HG02798 (cell line): ENCODE data around the gene CYBA.

Source experiments
- ATAC-seq: cut with Tn5 transposase; IDR thresholded peaks from one replicate; pipeline ENCODE4 v1.9.1; 2021; ENCODE audit warnings: mild to moderate bottlenecking; ENCODE audit not compliant: unreplicated experiment, poor library complexity

The CYBA gene

DNA sequence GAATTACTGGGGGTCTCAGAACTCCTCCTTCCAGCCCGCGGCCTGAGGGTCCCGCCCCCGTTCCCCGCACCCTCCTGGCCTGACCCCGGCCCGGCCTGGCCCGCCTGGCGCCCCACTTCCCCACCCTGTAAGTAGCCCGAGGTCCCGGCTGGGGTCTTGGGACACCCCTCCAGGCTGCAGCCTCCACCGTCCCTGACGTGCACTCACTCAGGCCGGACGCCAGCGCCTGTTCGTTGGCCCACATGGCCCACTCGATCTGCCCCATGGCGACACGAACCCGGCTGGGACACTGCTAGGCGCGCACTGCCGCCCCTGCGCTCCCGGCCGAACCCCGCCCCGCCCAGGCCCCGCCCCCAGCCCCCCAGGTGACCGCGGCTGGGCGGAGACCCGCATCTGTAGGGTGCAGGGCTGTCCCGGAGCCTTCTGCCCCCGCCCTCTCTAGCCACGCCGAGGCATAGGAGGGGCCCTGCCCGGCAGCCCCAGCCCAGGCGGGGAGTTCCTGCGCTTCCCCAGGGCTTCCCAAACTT, at the start of gene CYBA:
CYBA (minus strand) TSS at position 305 of the 527 bp plus-strand sequence; CDS start at position 265, 40 bp downstream.
- peak; percentile 76 for ATAC-seq

DNA sequence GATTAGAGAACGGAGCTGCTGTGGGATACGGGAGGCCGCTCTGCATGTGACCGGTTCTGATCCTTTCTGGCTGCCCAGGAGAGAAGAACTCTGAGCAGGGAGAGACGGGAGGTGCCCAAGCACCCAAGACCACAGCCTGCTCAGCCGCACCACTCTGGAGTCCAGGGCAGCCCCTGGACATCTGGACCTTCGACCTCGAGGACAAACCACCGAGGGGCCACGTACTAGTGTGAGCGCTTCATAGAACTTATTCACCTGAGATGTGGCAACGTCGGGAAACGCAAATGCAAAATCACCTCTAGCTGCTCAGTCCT, 49.4 kb upstream of the CYBA start:
- ATAC-seq = no peak

DNA sequence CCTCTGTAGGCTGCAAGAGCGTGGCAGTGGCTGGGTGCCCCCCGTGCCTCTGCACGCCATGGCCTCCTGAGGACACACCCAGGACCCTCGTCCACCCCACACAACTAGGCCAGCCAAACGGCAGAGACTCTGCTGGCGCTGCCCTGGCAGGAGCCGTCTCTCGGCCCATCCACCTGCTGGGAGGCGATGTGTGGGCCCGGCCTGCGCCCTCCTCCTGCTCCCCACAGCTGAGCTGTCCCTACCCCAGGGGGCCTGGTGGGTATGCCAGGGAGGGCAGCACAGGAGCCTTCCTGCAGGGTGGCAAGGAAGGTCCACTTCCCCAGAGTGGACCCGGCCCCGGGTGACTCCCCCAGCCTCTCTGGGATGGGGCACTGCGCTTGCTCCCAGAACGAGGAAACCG, 48.3 kb upstream of the CYBA start:
- ATAC-seq = no peak

DNA sequence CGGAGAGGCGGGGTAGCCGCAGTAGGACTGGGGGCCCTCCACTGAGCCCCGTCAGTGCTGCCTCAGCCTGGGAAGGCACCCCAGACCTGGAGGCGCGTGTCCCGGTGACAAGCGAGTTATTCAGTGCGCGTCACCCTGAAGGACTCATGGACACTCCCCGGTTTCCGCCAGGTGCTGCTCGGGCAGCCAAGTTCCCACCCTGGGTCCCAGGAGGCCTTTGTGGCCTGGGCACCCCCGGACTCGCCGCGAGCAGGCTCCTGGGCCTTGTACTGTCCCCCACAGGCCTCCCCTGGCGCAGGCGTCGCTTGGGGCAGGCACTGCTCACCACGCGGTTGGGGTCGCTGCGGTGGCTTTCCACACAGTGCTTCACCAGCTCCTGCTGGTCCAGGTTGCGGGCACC, 47.8 kb upstream of the CYBA start:
- ATAC-seq = no peak

DNA sequence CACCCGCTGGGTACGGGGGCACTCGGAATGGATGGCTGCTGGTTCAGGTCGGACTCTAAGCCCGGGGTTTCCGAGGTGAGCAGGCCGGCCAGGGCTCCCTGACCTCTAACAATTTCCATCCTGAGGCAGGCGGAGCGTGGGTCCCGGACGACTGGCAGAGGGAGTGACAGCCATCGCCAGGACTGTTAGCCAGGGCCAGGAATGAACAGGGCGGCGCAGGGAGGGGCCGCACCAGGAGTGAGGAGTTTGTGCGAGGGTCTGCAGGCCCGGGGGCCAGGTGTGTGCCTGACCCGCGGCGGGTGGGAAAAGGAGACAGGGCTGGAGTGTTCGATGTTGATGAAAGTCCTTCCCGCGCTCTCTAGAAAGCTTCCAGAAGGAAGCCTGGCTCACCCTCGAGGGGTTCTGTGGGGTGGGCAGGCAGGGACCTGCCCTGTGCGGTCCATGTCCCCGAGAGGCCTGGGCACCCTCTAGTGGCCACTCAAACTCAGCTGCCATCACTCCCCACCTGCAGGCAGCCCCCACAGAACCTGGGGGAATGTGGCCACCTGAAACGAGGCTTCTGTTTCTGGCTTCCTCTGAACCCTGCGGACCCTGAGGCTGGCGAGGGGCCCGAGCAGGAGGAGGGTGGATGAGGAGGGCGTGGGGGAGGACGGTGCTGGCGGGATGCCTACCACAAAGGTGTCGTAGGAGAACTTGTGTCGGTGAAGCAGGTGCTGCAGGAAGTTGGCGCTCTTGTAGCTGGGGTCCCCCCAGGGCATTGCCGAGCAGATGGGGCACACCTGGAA, 47.2 kb upstream of the CYBA start:
- ATAC-seq = no peak

DNA sequence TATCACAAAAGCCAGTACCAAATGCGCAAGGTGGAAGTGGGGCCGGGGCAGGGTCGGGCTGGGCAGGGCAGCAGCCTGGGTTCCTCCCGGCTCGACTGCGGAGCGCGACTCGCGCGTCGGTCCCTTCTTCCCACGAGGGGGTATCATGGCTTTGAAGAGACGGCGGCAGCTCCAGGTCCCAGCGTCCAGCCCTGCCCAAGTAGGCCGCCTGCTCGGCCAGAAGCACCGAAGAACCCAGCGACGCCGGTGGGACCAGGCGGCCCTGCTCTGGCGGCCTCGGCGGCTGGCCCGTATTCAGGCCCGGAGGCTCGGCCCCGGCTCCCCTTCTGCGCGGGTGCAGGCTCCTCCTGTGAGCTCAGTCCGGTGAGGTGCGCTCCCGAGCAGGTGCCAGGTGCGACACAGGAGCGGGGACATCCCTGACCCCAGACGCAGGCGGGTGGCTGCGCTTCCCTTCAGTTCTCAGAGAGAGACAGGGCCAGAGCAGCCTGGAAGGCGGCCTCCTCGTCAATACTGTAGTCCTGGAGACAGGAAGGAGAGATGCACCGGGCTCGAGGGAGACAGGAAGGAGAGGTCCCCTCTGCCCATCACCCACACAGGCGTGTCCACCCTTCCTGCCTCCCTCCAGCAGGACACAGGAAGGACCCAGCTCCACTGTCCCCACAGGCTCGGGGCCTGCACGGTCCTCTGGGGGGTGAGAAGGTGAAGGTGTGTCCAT, 46.4 kb upstream of the CYBA start:
- ATAC-seq = no peak

DNA sequence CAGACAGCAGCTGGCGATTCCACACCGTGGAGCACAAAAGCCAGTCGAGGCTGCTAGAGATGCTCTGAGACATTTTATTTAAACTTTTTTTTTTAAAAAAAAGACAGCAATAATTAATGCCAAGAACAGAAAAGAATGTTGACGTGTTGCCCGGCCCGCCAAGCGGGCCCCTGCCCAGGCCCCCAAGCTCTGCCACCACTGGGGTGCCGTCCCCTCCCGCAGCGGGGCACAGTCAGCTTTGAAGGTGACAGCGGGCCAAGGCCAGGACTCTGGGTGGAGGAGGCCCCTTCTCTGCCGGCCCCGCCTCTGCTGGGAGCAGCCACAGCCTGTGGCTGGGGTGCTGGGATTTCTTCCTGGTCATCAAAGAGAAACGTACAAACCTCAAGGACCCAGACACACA, 45.6 kb upstream of the CYBA start:
- ATAC-seq = no peak

DNA sequence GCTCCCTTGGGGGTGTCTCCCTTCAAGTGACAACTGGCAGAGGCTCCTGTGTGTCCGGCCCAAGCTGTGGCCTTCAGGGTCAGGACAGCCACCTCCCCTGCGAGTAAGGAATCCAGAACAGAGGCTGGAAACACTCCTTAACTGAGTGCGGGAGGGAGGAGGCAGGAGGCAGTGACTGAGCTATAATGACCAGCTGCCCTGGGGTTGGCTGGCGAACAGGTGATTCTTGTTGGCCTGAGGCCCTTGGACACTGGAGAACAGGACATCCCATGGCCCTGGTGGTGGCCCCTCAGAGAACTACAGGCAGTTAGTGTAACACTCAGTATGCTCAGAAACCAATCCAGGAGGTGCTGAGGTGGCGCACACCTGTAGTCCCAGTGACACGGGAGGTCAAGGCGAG, 44.9 kb upstream of the CYBA start:
- ATAC-seq = no peak

DNA sequence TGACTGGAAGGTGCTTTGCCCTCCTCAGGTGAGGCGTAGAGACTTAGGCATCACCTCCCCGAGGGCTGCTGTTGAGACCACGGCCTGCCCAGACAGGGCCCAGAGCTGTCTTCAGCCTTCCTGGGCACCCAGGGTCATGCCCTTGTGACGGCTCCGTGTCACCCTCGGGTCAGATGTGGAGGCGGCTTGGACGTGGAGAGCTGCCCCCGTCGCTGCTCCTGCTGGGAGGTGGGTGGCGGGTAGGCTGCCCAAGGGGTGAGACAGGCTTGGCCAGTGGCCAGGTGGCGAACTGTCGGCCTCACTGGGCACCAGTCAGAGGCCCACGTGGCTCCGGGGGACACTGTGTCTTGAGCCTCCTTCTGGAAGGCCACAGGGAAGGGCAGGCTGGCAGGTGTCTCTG, 44.4 kb upstream of the CYBA start:
- ATAC-seq = no peak

DNA sequence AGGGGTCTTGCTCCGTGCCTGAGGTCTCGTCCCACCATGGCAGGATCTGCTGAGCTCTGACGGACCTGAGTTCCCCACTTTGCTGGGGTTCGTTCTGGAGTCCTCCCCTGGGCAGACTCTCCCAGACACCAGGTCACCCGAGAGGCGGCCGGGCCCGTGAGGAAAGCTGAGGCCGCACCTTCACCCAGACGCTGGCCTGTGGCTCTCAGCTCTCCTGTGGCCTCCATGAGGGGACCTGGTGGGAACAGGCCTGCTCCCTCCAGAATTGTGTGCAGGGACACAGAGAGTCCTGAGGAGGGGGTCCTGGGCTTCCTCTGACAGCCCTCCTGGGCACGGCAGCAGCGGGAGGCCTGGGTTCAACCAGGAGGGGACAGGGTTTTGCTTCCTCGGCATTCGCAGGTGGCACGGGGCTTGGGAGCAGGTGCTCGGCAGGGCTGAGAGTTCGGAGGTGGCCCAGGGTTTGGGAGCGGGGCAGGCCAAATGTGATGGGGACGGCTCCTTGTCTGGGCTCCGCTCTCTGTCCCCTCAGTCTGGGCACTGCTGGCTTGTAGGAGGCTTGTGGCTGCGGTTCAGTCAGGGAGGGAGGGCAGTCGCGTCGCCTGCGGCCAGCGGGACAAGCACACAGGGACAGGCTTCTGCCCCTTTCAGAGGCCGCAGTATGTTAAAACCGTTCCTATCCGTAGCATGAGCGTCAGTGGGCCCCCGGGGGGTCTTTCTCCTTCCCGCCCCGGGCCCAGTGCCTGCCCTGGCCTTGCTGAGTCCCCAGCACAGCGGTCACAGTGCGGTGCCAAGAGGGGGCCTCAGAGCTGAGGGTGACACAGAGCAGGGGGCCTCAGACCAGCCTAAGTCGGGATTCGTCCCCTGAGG, 43.6 kb upstream of the CYBA start:
- ATAC-seq = no peak

DNA sequence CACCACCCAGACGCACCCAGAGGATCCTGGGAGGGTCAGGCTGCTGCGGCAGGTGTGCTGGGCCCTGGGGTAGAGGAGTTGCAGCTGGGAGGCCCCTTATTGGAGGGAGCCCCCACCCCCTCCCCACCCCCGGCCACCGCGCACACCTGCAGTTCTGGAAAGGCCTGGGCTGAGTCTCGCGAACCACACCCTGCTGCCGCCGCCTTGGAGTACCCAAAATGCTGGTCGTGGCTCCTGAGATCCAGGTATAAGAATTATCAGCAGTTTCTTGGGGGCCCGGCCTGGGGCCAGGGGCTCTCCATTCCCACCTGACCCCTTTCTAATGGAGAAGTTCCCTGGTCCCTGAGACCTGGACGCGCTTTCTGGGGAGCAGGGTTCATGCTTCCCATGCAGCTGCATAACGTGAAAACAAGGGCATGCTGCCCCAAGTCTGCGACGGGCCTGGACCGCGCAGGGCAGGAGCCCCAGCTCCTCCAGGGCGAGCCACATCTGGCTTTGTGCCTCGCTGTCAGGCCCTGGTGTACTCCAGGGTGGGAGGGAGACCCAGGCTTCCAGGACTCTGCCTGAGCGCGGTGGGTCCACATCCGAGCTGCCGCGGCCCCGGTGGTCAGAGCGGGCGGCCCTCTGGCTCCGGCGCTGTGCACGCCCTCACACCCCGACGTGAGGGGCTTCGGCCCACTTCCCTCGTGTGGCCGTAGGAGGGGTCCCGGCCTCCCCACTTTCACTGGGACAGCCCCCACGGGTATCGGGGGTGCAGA, 42.7 kb upstream of the CYBA start:
- no peak for ATAC-seq

DNA sequence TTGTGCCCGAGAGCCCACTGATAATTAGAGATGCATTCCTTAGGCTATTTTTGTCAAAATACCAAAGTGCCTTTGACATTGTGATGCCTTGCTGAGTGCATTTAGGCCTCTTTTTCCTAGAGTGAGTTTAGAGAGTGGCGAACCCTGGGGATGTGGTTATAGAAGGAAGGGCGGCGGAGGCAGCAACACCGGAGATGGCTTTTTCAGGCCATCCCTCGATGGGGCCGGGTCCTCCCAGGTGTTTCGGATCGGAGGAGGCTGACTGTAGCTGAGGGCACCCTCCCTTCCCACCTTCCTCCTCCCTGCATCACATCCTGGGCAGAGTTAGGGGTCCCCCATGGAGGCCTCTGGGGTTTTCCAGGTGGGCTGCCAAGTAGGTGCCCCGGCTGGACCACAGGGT, 42.0 kb upstream of the CYBA start:
- ATAC-seq = no peak

DNA sequence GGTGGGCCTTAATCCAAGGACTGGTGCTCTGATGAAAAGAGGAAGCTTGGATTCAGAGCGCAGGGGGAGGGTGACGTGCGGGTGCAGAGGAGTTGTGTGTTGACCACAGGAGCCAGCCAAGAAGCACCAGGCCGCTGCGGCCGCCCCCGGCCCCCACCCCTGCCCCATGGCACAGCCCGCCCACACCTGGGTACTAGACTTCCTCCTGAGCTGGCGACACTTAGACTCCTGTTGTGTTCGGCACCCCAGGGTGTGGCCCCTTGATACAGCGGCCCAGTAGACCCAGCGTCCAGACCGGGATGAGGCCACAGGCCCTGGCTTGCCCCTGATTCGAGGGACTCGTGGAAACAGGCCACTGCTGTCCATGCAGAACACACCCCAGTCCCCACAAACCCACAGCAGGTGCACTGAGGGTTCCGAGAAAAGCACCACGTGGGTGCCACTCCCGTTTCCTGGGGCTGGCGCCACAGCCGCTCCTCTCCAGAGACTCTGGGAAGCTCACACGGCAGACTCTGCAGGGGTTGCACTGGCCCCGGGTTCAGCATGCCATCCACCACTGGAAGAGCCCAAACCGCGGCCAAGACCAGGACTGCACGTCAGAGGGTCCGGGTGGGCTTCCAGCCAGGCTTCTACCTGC, 41.2 kb upstream of the CYBA start:
- ATAC-seq = no peak

DNA sequence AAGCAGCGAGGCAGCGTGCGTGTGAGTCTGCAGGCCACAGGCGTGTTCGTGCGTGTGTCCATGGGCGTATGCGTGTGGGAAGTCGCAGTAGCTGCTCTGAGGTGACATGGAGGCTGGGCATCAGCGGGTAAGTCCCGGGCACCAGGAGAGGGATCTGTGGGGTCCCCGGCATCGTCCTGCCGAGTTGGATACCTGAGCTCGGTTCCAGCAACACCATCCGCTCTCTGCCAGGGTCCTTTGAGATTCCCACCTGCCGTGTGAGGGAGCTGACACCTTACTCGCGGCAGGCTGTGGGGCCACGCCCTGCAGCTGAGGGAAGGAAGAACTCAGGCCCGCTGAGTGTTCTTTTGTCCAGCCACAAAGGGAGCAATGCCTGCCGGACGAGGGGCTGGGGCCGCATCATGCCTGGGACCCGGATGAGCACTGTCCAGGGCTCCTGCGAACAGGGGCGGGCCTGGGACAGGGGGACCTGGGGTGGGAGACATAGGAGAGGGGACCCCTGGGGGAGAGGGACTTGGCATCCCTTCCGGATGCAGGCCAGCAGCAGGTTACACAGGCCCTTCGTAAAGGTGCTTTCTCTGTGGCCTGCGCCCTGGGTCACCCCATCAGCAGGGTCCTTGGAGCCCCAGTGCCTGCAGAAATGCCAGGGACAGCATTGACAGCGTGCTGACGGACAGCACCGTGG, 40.4 kb upstream of the CYBA start:
- no peak for ATAC-seq

DNA sequence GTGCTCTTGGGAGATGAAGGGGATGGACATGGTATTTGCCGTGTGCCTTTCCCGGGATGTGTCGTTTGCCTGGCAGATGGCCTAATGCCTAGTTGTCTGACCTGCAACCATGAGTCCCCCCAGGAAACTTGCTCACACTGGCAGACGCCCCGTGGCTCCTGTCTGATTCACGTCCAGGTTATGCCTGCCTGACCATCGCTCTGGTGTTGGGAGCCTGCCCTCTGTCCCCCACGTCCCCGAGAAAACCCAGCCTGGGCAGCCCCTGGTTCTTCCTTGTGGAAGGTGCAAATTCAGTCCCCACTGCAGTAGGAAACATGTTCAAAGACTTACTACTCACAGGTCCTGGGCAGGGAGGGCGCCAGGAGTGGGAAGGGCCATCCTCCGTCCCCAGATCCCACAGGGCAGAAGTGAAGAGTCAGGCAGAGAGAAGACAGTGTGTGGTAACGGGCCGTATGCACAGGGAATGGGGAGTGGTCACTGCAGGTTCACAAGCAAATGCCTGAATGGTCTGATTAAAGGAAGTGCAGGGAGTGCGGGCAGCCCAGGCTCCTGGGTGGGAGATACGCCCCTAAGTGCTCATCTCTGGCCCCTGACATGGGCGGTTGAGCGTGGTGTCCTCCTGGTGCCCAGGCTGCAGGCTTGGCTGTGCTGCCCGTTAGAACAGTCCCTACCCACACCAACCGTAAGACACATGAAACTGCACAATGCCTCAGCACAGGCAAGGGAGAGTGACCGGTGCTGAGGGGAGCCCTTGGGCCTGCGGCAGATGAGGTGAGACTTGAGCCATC, 39.7 kb upstream of the CYBA start:
- ATAC-seq = no peak

DNA sequence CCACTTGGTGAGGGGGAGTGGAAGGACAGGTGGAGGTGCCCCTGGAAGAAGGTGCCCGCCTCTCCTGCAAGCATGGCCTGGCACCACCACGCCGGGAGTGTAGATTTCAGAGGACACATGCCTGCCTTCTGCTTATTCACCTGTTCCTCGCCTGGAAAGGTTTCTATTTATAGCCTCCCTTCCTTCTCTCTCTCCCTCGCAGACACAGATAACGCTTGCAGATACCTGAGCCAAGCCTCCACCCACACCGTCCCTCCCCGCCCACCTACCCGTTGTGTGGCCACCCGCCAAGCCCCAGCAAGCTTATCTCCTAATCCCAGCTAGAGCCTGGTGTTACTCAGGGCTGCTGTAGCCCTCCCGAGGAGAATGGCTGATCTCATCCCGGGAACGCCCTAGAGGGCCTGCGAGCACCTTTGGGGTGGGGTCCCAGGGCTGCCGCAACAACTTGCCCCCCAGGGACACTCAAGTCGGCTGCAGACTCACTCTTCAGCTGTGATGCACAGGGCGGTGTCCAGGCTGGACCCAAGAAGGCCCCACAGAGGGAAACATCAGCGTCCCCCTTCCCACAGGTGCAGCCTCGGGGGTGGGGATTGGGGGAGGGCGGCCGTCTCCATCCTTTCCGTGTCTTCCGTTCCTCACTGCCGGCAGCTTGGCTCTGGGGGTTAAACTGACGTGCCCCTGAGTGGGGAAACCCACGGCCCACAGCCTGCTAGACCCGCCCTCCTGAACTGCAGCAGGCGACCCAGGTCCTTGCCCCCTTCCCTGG, 37.3 kb upstream of the CYBA start:
- no peak for ATAC-seq

DNA sequence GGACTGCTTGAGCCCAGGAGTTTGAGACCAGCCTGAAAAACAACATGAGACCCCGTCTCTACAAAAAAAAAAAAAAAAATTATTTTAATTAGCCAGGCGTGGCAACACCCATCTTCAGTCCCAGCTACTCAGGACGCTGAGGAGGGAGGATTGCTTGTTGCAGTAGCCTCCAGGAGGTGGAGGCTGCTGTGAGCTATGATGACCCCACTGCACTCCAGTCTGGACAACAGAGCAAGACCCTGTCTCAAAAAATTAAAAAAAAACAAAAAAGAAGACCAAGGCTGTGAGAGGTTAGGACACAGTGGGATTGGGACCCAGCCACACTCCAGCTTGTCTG, 36.8 kb upstream of the CYBA start:
- no peak for ATAC-seq

DNA sequence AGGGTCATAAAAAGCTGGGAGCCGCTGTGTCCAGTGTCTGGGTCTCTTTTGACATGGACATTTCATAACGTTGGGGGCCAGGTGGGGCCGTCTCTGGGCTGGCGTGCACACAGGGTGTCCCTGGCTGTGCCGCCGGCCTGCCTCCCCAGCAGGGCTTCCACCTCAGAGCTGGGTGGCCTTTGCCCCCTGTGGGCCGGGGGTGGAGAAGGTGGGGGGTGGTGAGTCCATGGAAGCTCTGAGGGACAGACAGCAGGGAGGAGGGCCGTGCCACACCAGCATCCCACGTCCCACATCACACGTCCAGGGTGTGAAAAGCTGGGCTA, 36.4 kb upstream of the CYBA start:
- no peak for ATAC-seq
